Neural progenitor cell (in vitro differentiated cells): ENCODE results near the gene RNF150. TPM values are rescaled to one million over a fixed set of nuclear protein-coding genes. Genes with fewer than 3 reads are reported as not detected.

ENCODE experiments used
- DNase-seq: peaks from one replicate; pipeline ENCODE4 v3.0.0-alpha.2; 2016; ENCODE audit warnings: low spot score
- H2AFZ ChIP-seq: fragments of 200-600 bp; sonication (generic); replicated peaks from 2 replicates; pipeline ENCODE4 v1.6.1; 2016; ENCODE audit warnings: antibody characterized with exemption
- H3F3A ChIP-seq: fragments of 200-600 bp; sonication (generic); 2 replicates; pipeline ENCODE4 v1.6.1; 2016; ENCODE audit warnings: antibody characterized with exemption, low read depth
- H3K27ac ChIP-seq: fragments of 200-600 bp; sonication (generic); 2 replicates; pipeline ENCODE4 v1.5.1; 2016; ENCODE audit warnings: mild to moderate bottlenecking
- H3K27me3 ChIP-seq: fragments of 200-600 bp; sonication (generic); 2 replicates; pipeline ENCODE4 v1.6.1; 2016; ENCODE audit warnings: mild to moderate bottlenecking, moderate library complexity
- H3K36me3 ChIP-seq: fragments of 200-600 bp; sonication (generic); 2 replicates; pipeline ENCODE4 v1.5.1; 2016
- H3K4me1 ChIP-seq: fragments of 200-600 bp; sonication (generic); 2 replicates; pipeline ENCODE4 v1.6.1; 2016; ENCODE audit warnings: mixed run types
- H3K4me2 ChIP-seq: fragments of 200-600 bp; sonication (generic); 2 replicates; pipeline ENCODE4 v1.6.1; 2016
- H3K4me3 ChIP-seq: fragments of 200-600 bp; sonication (generic); 2 replicates; pipeline ENCODE4 v1.5.1; 2016
- H3K79me2 ChIP-seq: fragments of 200-600 bp; sonication (generic); 2 replicates; pipeline ENCODE4 v1.6.1; 2016; ENCODE audit warnings: low read depth
- H3K9ac ChIP-seq: fragments of 200-600 bp; sonication (generic); 2 replicates; pipeline ENCODE4 v1.6.1; 2016
- H3K9me3 ChIP-seq: fragments of 200-600 bp; sonication (generic); 2 replicates; pipeline ENCODE4 v1.5.1; 2016; ENCODE audit warnings: low read depth
- H4K20me1 ChIP-seq: fragments of 200-600 bp; sonication (generic); 2 replicates; pipeline ENCODE4 v1.6.1; 2016; ENCODE audit warnings: low read depth
- H3K27ac Mint-ChIP-seq: 3 replicates; pipeline ENCODE4 v1.8.0; 2021; ENCODE audit warnings: mixed read lengths
- H3K27me3 Mint-ChIP-seq: 2 replicates; pipeline ENCODE4 v1.8.0; 2022; ENCODE audit warnings: low read depth, mild to moderate bottlenecking, inconsistent platforms, moderate library complexity, mixed read lengths; ENCODE audit not compliant: insufficient read depth
- H3K36me3 Mint-ChIP-seq: 3 replicates; pipeline ENCODE4 v1.8.0; 2021; ENCODE audit warnings: mixed read lengths
- H3K4me1 Mint-ChIP-seq: 3 replicates; pipeline ENCODE4 v1.8.0; 2021; ENCODE audit warnings: mixed read lengths
- H3K4me3 Mint-ChIP-seq: 3 replicates; pipeline ENCODE4 v1.8.0; 2021; ENCODE audit warnings: mild to moderate bottlenecking, moderate library complexity, mixed read lengths
- H3K9me3 Mint-ChIP-seq: 3 replicates; pipeline ENCODE4 v1.8.0; 2020; ENCODE audit warnings: mixed read lengths
- CTCF ChIP-seq: fragments of 200-600 bp; sonication (generic); IDR thresholded peaks from 2 replicates; pipeline ENCODE4 v1.5.1; 2017; ENCODE audit warnings: antibody characterized with exemption, mild to moderate bottlenecking
- EZH2 ChIP-seq: fragments of 200-600 bp; sonication (generic); IDR thresholded peaks from 2 replicates; pipeline ENCODE4 v1.6.1; 2017; ENCODE audit warnings: antibody characterized with exemption, mild to moderate bottlenecking, moderate library complexity
- EZH2phosphoT487 ChIP-seq: fragments of 200-600 bp; sonication (generic); IDR thresholded peaks from 2 replicates; pipeline ENCODE4 v1.6.1; 2017; ENCODE audit warnings: antibody characterized with exemption
- total RNA-seq: library from RNA; depleted of rRNA; stranded (reverse); fragments of >200 nt; gene quantifications from 2 replicates; pipeline ENCODE4 v1.2.3, GENCODE V29; 2015; ENCODE audit warnings: low replicate concordance

The RNF150 gene
- total RNA-seq, 1 donor from 2014 or later: 1.4 TPM

- H3K36me3 ChIP-seq: no peaks in the 10 kb centered on the region
- no peak overlapping the region for H3K27ac Mint-ChIP-seq
- no peaks in the 10 kb centered on the region for H3K36me3 Mint-ChIP-seq
- H3K27ac ChIP-seq: no peak overlapping the region
- no peak overlapping the region for H2AFZ ChIP-seq
- no peak overlapping the region for H3K4me3 ChIP-seq
- H3K27me3 Mint-ChIP-seq: no peaks in the 10 kb centered on the region
- no peaks in the 10 kb centered on the region for H4K20me1 ChIP-seq
- DNase-seq: no peak
- H3F3A ChIP-seq: no peaks in the 10 kb centered on the region
- no peak overlapping the region for H3K4me2 ChIP-seq
- TF ChIP-seq CTCF: no peak
- no peak overlapping the region for H3K4me3 Mint-ChIP-seq
- H3K9me3 ChIP-seq: no peaks in the 10 kb centered on the region
- H3K4me1 Mint-ChIP-seq: no peaks in the 10 kb centered on the region
- no peaks in the 10 kb centered on the region for H3K4me1 ChIP-seq
- H3K9ac ChIP-seq: no peak overlapping the region
- H3K79me2 ChIP-seq: no peaks in the 10 kb centered on the region
- no peaks in the 10 kb centered on the region for H3K27me3 ChIP-seq
- H3K9me3 Mint-ChIP-seq: no peaks in the 10 kb centered on the region
Observed at GRCh38 chr4:140989944-140990343, 143.3 kb downstream of the RNF150 start.

- no peak overlapping the region for H3K9ac ChIP-seq
- no peaks in the 10 kb centered on the region for H3K4me1 Mint-ChIP-seq
- TF ChIP-seq EZH2phosphoT487: no peak
- TF ChIP-seq EZH2: no peak
- no peak for TF ChIP-seq CTCF
- H3K4me3 ChIP-seq: no peak overlapping the region
- H3K36me3 Mint-ChIP-seq: no peaks in the 10 kb centered on the region
- DNase-seq: no peak
- no peak overlapping the region for H3K27ac Mint-ChIP-seq
- H3K27ac ChIP-seq: no peak overlapping the region
- no peak overlapping the region for H3K4me2 ChIP-seq
- no peak overlapping the region for H2AFZ ChIP-seq
- no peaks in the 10 kb centered on the region for H3K9me3 Mint-ChIP-seq
- no peaks in the 10 kb centered on the region for H3K36me3 ChIP-seq
- H4K20me1 ChIP-seq: no peaks in the 10 kb centered on the region
- no peaks in the 10 kb centered on the region for H3F3A ChIP-seq
- H3K27me3 ChIP-seq: no peaks in the 10 kb centered on the region
- no peaks in the 10 kb centered on the region for H3K9me3 ChIP-seq
- no peaks in the 10 kb centered on the region for H3K4me1 ChIP-seq
- no peaks in the 10 kb centered on the region for H3K27me3 Mint-ChIP-seq
- no peak overlapping the region for H3K4me3 Mint-ChIP-seq
- no peaks in the 10 kb centered on the region for H3K79me2 ChIP-seq
Observed at GRCh38 chr4:140986045-140986444, 147.2 kb downstream of the RNF150 start.

- Histone ChIP-seq H3K9me3 (no peaks in the 10 kb centered on the region), H3K27me3 (no peaks in the 10 kb centered on the region), H3K4me3 (no peak overlapping the region), H3F3A (no peaks in the 10 kb centered on the region), H3K4me2 (no peak overlapping the region), H3K27ac (no peak overlapping the region), H3K36me3 (no peaks in the 10 kb centered on the region), H2AFZ (no peak overlapping the region), H3K79me2 (no peaks in the 10 kb centered on the region), H4K20me1 (no peaks in the 10 kb centered on the region), H3K9ac (no peak overlapping the region), H3K4me1 (no peaks in the 10 kb centered on the region)
- no peak for TF ChIP-seq EZH2
- H3K27ac Mint-ChIP-seq: no peak overlapping the region
- no peaks in the 10 kb centered on the region for H3K9me3 Mint-ChIP-seq
- no peak for DNase-seq
- H3K36me3 Mint-ChIP-seq: no peaks in the 10 kb centered on the region
- H3K4me1 Mint-ChIP-seq: no peaks in the 10 kb centered on the region
- no peaks in the 10 kb centered on the region for H3K27me3 Mint-ChIP-seq
- no peak overlapping the region for H3K4me3 Mint-ChIP-seq
Observed at GRCh38 chr4:140982613-140983340, 150.5 kb downstream of the RNF150 start.

GRCh38 chr4:140980426-140981200 is 152.7 kb downstream of the RNF150 start:
- no peak for DNase-seq
- Histone ChIP-seq H4K20me1 (no peaks in the 10 kb centered on the region), H3K27me3 (no peaks in the 10 kb centered on the region), H3F3A (no peaks in the 10 kb centered on the region), H3K9me3 (no peaks in the 10 kb centered on the region), H2AFZ (no peak overlapping the region), H3K27ac (no peak overlapping the region), H3K4me3 (no peak overlapping the region), H3K9ac (no peak overlapping the region), H3K79me2 (no peaks in the 10 kb centered on the region), H3K4me1 (no peaks in the 10 kb centered on the region), H3K4me2 (no peak overlapping the region), H3K36me3 (no peaks in the 10 kb centered on the region)
- no peaks in the 10 kb centered on the region for H3K9me3 Mint-ChIP-seq
- no peak overlapping the region for H3K27ac Mint-ChIP-seq
- H3K4me3 Mint-ChIP-seq: no peak overlapping the region
- TF ChIP-seq EZH2phosphoT487 (no peak), EZH2 (no peak), CTCF (no peak)
- H3K36me3 Mint-ChIP-seq: peaks cover 2% of the 10 kb centered on the region
- H3K27me3 Mint-ChIP-seq: peaks cover 2% of the 10 kb centered on the region
- H3K4me1 Mint-ChIP-seq: no peaks in the 10 kb centered on the region
